Sigmoid colon (tissue), 7 donors: ENCODE results near the gene GRIK4. TPM values are rescaled to one million over a fixed set of nuclear protein-coding genes. Genes with fewer than 3 reads are reported as not detected.
"Not testable (repeated sequence)": the region's sequence is repeated elsewhere in the genome, so short reads cannot be mapped to it uniquely, and the experiment has no call there.

ENCODE experiments used
- DNase-seq: peaks from one replicate; pipeline ENCODE4 v3.0.0-alpha.2; 2019
- H3K27ac ChIP-seq, 4 donors: fragments of 200-600 bp; sonication (generic); one replicate each; pipeline ENCODE4 v1.5.1; 2016 to 2019; ENCODE audit warnings: mild to moderate bottlenecking in 1 of 4
- H3K27me3 ChIP-seq, 3 donors: fragments of 200-600 bp; sonication (generic); one replicate each; pipeline ENCODE4 v1.5.1; 2019; ENCODE audit warnings: mild to moderate bottlenecking in 1 of 3
- H3K36me3 ChIP-seq, 4 donors: fragments of 200-600 bp; sonication (generic); one replicate each; pipeline ENCODE4 v1.5.1; 2016 to 2019
- H3K4me1 ChIP-seq, 4 donors: fragments of 200-600 bp; sonication (generic); one replicate each; pipeline ENCODE4 v1.5.1; 2017 to 2019
- H3K4me3 ChIP-seq, 4 donors: fragments of 200-600 bp; sonication (generic); one replicate each; pipeline ENCODE4 v1.5.1; 2017 to 2019; ENCODE audit warnings: mild to moderate bottlenecking in 2 of 4, moderate library complexity in 1 of 4
- H3K9me3 ChIP-seq, 4 donors: fragments of 200-600 bp in 3 of 4; sonication (generic) in 3 of 4; one replicate each; pipeline versions ENCODE4 v1.5.1 to v1.6.1; 2013 to 2019
- CTCF ChIP-seq, 4 experiments: fragments of 450-650 bp in 3 of 4; fragments of 200-600 bp in 1 of 4; IDR thresholded peaks; one replicate each; pipeline ENCODE4 v1.5.1; 2016 to 2019; ENCODE audit warnings: antibody characterized with exemption in 4 of 4, mild to moderate bottlenecking in 3 of 4, moderate library complexity in 2 of 4
- EP300 ChIP-seq, 4 donors: sonication (generic); formaldehyde crosslinking; IDR thresholded peaks; one replicate each; pipeline ENCODE4 v1.6.1; 2017; ENCODE audit warnings: antibody characterized with exemption in 4 of 4
- POLR2A ChIP-seq, 2 donors: fragments of 450-650 bp; IDR thresholded peaks; one replicate each; pipeline ENCODE4 v1.6.1; 2016; ENCODE audit warnings: antibody characterized with exemption in 2 of 2, mild to moderate bottlenecking in 2 of 2, moderate library complexity in 2 of 2
- POLR2AphosphoS5 ChIP-seq, 4 donors: sonication (generic); formaldehyde crosslinking; IDR thresholded peaks; one replicate each; pipeline ENCODE4 v1.6.1; 2017; ENCODE audit warnings: antibody characterized with exemption in 4 of 4
- WGBS, 2 donors: extraction: QIAGEN DNeasy Blood & Tissue Kit; methylation state at CpG; one replicate each; pipeline ENCODE4 v1.1.7; 2013; 5-methylcytosine and 5-hydroxymethylcytosine counted together
- intact Hi-C: fragments of 100-400 bp; cut with DNase I; formaldehyde crosslinking; loops from one replicate; pipeline ENCODE4 v1.15.1; 2023
- polyA plus RNA-seq, 3 donors: library from polyadenylated mRNA; stranded (reverse); fragments of 200-250 nt; gene quantifications; one replicate each; pipeline ENCODE4 v1.2.3, GENCODE V29; 2013
- total RNA-seq, 4 donors: library from RNA; depleted of rRNA; stranded (reverse); fragments of >200 nt; gene quantifications; one replicate each; pipeline ENCODE4 v1.1.0, GENCODE V29; 2016
- donor health status: healthy with polysubstance abuse.
- donor health status: Bipolar disorder and iron deficiency.
- donor health status: healthy.

GRIK4 gene
- total and polyA plus RNA-seq, 7 donors, result 0.10 to 0.36 (median 0.27) TPM; not detected in 4

DNA sequence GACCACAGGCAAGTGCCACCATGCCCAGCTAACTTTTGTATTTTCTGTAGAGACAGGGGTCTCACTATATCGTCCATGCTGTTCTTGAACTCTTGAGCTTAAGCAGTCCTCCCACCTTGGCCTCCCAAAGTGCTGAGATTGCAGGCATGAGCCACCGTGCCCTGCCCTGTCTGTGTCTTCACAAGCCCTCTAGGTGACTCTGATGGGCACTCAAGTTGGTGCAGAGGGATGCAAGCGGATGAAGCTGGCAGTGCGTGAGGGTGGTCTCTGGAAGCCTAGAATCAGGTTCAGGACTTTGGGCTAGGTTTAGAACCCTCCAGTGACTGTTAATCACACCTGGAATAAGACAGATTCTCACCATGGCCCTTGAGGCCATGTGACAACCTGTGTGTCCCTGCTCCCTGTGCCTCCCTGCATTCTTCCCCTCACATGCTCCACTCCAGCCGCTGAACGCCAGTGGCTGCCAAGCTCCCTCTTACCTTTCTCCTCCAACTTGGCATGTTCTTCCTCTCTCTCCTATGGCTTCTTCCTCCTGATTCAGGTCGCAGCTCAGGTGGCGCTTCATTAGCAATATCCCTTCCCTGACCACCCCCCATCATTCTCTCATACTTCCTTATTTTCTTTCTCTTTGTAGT is 270.1 kb downstream of the GRIK4 start:
- Histone ChIP-seq H3K27me3 (peaks cover 0 to 3% (median 0%) of the 10 kb centered on the region in 3 donors), H3K9me3 (no peaks in the 10 kb centered on the region), H3K4me3 (no peak overlapping the region), H3K27ac (no peak overlapping the region), H3K4me1 (peaks cover 0 to 18% (median 9%) of the 10 kb centered on the region in 4 donors), H3K36me3 (no peaks in the 10 kb centered on the region)
- intact Hi-C loops, result no loop called here
- WGBS, 2 donors, result 88 to 89% methylated on average over 8 of the region's 8 CpGs
- no peak for DNase-seq
- TF ChIP-seq POLR2AphosphoS5 (IDR thresholded peaks at IDR 0.05) (no peak), CTCF (IDR thresholded peaks at IDR 0.05) (no peak), POLR2A (IDR thresholded peaks at IDR 0.05) (no peak), EP300 (IDR thresholded peaks at IDR 0.05) (no peak)

- intact Hi-C loops, result no loop called here
- H3K4me1 ChIP-seq, result peaks cover 0 to 10% (median 5%) of the 10 kb centered on the region in 4 donors
- no peak overlapping the region for H3K27ac ChIP-seq
- peaks cover 0 to 5% (median 0%) of the 10 kb centered on the region in 3 donors for H3K27me3 ChIP-seq
- no peak overlapping the region for H3K4me3 ChIP-seq
- TF ChIP-seq CTCF (IDR thresholded peaks at IDR 0.05), result no peak
- TF ChIP-seq EP300 (IDR thresholded peaks at IDR 0.05), result no peak
- TF ChIP-seq POLR2A (IDR thresholded peaks at IDR 0.05), result no peak
- TF ChIP-seq POLR2AphosphoS5 (IDR thresholded peaks at IDR 0.05), result no peak
- H3K9me3 ChIP-seq, result no peaks in the 10 kb centered on the region
- 80 to 90% methylated on average over 12 of the region's 12 CpGs for WGBS, 2 donors
- H3K36me3 ChIP-seq, result no peaks in the 10 kb centered on the region
- DNase-seq, result no peak
Observed at GRCh38 chr11:120784566-120785251, 273.2 kb downstream of the GRIK4 start.

DNA sequence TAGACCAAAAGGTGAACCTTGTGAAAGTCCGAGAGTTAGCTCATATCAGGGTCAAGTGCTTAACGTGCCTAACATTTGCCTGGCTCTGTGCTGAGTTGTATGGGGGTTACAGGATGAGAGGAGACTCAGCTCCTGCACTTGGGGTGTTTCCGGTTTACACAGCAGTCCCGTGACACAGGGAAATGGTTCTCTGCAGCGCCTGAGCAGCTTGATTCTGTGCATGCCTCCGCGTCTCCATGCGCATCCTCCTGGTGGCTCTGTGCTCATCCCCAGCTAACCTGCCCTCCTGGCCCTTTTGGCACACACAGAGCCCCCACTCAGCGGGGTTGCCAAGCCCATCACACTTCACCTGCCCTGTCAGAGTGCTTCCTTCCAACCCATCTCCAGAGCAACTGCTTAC is 274.0 kb downstream of the GRIK4 start:
- Histone ChIP-seq H3K4me3 (no peak overlapping the region), H3K27ac (no peak overlapping the region), H3K36me3 (no peaks in the 10 kb centered on the region), H3K4me1 (peaks cover 0 to 1% (median 0%) of the 10 kb centered on the region in 4 donors), H3K27me3 (peaks cover 0 to 5% (median 0%) of the 10 kb centered on the region in 3 donors), H3K9me3 (no peaks in the 10 kb centered on the region)
- intact Hi-C loops, result no loop called here
- no peak for DNase-seq
- 81 to 86% methylated on average over 9 of the region's 9 CpGs for WGBS, 2 donors
- TF ChIP-seq CTCF (IDR thresholded peaks at IDR 0.05) (no peak), EP300 (IDR thresholded peaks at IDR 0.05) (no peak), POLR2A (IDR thresholded peaks at IDR 0.05) (no peak), POLR2AphosphoS5 (IDR thresholded peaks at IDR 0.05) (no peak)

DNA sequence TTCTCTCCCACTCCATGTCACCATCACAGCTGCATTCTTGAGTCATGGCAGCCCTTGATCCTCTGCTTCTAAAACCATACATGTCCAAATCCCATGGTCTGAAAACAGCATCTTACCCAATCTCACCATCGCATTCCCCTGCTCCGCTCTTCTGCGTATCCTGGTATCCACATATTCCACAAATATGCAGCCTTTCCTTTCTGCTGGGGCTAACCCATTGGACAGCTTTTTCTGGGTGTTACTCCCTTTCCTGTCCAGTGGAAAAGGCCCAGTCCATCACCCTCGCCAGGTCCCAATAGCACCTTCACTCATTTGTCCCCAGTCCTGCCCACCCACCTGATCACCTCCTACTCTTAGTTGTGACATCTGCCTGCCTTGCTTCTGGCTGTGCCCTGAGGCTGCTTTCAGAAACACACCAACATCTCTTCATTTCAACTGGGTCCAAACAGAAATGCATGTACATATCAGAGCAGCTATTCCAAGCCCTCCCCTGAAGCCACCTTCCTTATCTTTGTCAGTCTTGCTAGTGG is 274.7 kb downstream of the GRIK4 start:
- Histone ChIP-seq H3K36me3 (no peaks in the 10 kb centered on the region), H3K4me1 (no peaks in the 10 kb centered on the region), H3K9me3 (no peaks in the 10 kb centered on the region), H3K27me3 (peaks cover 0 to 5% (median 0%) of the 10 kb centered on the region in 3 donors), H3K4me3 (no peak overlapping the region), H3K27ac (no peak overlapping the region)
- no peak for DNase-seq
- intact Hi-C loops, result no loop called here
- TF ChIP-seq POLR2AphosphoS5 (IDR thresholded peaks at IDR 0.05), result no peak
- TF ChIP-seq POLR2A (IDR thresholded peaks at IDR 0.05), result no peak
- no peak for TF ChIP-seq EP300 (IDR thresholded peaks at IDR 0.05)
- TF ChIP-seq CTCF (IDR thresholded peaks at IDR 0.05), result no peak
- 83 to 96% methylated on average over 4 of the region's 4 CpGs for WGBS, 2 donors

DNA sequence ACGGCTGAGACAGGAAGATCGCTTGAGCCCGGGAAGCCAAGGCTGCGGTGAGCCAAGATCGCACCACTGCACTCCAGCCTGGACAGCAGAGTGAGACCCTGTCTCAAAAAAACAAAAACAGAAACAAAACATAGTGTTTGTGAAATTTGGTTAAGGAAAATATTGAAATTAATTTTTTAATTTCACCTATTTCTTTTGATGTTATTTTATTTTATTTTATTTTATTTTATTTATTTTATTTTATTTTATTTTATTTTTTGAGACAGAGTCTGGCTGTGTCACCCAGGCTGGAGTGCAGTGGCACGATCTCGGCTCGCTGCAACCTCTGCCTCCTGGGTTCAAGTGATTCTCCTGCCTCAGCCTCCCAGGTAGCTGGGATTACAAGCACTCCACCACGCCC is 275.7 kb downstream of the GRIK4 start:
- H3K27me3 ChIP-seq, H3K9me3 ChIP-seq, H3K4me1 ChIP-seq, H3K4me3 ChIP-seq, intact Hi-C loops, DNase-seq, H3K36me3 ChIP-seq, H3K27ac ChIP-seq: not testable (repeated sequence)
- 76 to 93% methylated on average over 9 of the region's 9 CpGs for WGBS, 2 donors
